HL-60 (cell line): ENCODE data around the gene GPER1.
A peak's percentile ranks its signal among the peaks of the same experiment; 100 is the strongest.

ENCODE experiments used
- DNase-seq, 2 experiments: peaks; one replicate each; pipeline ENCODE4 v3.0.0-alpha.2; 2010 to 2020; ENCODE audit warnings: low read depth in 1 of 2, low spot score in 1 of 2
- H3K27ac ChIP-seq: fragments of 250-450 bp; sonication (Bioruptor Pico); replicated peaks from 2 replicates; pipeline ENCODE4 v1.5.1; 2020; ENCODE audit warnings: mild to moderate bottlenecking, moderate library complexity
- H3K27me3 ChIP-seq: fragments of 250-450 bp; sonication (Bioruptor Pico); 2 replicates; pipeline ENCODE4 v1.5.1; 2021; ENCODE audit warnings: mild to moderate bottlenecking, moderate library complexity; ENCODE audit not compliant: insufficient read depth, poor library complexity, severe bottlenecking
- H3K4me3 ChIP-seq: replicated peaks from 2 replicates; pipeline ENCODE4 v1.5.1; 2011; ENCODE audit warnings: mild to moderate bottlenecking, control low read depth, low read length; ENCODE audit not compliant: insufficient read depth
- GABPA ChIP-seq: IDR thresholded peaks from 2 replicates; pipeline ENCODE4 v1.6.1; 2012; ENCODE audit warnings: low read depth
- POLR2AphosphoS5 ChIP-seq: IDR thresholded peaks from 2 replicates; pipeline ENCODE4 v1.6.1; 2012; ENCODE audit warnings: low read depth
- SPI1 ChIP-seq: IDR thresholded peaks from 2 replicates; pipeline ENCODE4 v1.6.1; 2012; ENCODE audit warnings: low read depth, mild to moderate bottlenecking, borderline replicate concordance
- TF ChIP-seq, protein P1 (sequence below): IDR thresholded peaks from 2 replicates; pipeline ENCODE4 v1.6.1; 2012; ENCODE audit warnings: low read depth; ENCODE audit not compliant: insufficient replicate concordance
- TF ChIP-seq, protein P2 (sequence below): IDR thresholded peaks from one replicate; pipeline ENCODE4 v1.5.1; 2011; ENCODE audit warnings: low read length, control low read depth, inconsistent platforms; ENCODE audit not compliant: insufficient read depth

GPER1 gene

DNA sequence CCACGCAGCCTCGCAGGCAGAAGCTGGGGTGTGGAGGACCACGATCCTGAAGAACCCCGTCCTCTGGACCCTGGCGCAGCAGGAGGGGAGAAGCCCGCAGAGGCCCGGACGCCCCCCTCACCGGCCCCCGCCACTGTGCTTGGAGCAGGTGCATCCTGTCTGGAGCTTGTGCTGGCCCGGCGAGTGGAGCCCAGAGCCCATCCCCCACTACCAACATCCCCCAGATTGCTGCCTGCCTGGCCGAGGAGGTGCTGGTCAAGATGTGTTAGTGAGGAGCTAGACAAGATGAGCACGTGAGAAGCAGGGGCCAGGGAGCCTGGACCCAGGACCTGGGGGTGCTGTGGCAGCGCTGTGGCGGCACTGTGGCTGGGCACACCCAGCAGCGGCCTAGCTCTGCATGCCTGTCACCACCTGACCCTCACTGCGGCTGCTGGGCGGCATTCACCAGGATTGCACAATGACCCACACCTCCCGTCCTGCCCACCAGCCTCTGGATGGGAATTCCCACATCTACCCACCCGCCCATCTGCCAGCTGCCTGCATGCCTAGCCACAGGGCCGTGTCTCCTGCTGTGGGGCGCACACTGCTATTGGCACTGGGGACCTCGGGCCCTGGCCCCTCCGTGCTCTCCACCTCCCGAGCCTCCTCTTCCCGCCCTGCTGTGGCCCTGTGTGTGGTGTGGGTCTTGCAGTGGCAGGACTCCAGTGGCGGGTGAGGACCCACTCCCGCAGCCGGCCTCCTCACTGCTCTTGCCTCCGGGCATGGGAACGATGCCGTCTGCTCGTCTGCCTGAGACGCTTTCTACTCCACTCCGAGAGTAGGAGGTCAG is 31.7 kb upstream of the GPER1 start:
- Histone ChIP-seq H3K4me3 (no peak overlapping the region), H3K27me3 (no peaks in the 10 kb centered on the region), H3K27ac (no peak overlapping the region)
- TF ChIP-seq GABPA (no peak), POLR2AphosphoS5 (peak; percentile 43; the same call in 1 of the 2 replicates)
- peak in 1 of 2 experiments; percentile 31 for DNase-seq

DNA sequence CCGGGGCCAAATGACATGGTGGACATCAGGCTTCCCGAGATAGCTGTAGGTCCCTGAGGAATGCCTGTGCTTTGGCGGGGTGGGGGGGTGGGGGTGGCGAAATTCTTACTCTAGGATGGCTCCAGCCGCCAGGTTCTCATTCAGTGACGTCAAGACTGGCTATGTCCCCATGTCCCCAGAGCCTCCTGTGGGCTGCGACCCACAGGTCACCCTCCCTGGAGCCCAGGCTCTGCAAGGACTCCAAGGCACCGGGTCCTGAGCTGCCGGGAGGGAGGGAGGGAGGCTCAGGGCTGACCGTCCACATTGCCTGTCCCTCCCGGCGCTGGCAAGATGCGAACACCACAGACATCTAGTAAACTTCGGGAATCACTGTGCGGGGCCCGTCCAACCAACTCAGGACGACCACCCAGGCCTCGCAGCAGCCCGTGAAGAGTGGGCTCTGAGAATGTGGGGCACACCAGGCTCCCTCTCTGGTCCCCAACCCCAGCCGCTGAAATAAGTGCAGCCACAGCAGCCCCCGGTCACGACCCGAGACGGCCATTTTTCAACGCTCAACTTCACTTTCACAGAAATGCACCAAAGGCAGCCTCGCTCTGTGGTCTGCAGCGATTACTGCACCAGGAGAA is 31.0 kb upstream of the GPER1 start:
- Histone ChIP-seq H3K27ac (no peak overlapping the region), H3K27me3 (no peaks in the 10 kb centered on the region), H3K4me3 (no peak overlapping the region)
- TF ChIP-seq POLR2AphosphoS5 (no peak), GABPA (no peak), SPI1 (no peak)
- TF ChIP-seq, protein P1, sequence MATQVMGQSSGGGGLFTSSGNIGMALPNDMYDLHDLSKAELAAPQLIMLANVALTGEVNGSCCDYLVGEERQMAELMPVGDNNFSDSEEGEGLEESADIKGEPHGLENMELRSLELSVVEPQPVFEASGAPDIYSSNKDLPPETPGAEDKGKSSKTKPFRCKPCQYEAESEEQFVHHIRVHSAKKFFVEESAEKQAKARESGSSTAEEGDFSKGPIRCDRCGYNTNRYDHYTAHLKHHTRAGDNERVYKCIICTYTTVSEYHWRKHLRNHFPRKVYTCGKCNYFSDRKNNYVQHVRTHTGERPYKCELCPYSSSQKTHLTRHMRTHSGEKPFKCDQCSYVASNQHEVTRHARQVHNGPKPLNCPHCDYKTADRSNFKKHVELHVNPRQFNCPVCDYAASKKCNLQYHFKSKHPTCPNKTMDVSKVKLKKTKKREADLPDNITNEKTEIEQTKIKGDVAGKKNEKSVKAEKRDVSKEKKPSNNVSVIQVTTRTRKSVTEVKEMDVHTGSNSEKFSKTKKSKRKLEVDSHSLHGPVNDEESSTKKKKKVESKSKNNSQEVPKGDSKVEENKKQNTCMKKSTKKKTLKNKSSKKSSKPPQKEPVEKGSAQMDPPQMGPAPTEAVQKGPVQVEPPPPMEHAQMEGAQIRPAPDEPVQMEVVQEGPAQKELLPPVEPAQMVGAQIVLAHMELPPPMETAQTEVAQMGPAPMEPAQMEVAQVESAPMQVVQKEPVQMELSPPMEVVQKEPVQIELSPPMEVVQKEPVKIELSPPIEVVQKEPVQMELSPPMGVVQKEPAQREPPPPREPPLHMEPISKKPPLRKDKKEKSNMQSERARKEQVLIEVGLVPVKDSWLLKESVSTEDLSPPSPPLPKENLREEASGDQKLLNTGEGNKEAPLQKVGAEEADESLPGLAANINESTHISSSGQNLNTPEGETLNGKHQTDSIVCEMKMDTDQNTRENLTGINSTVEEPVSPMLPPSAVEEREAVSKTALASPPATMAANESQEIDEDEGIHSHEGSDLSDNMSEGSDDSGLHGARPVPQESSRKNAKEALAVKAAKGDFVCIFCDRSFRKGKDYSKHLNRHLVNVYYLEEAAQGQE: no peak
- TF ChIP-seq, protein P2, sequence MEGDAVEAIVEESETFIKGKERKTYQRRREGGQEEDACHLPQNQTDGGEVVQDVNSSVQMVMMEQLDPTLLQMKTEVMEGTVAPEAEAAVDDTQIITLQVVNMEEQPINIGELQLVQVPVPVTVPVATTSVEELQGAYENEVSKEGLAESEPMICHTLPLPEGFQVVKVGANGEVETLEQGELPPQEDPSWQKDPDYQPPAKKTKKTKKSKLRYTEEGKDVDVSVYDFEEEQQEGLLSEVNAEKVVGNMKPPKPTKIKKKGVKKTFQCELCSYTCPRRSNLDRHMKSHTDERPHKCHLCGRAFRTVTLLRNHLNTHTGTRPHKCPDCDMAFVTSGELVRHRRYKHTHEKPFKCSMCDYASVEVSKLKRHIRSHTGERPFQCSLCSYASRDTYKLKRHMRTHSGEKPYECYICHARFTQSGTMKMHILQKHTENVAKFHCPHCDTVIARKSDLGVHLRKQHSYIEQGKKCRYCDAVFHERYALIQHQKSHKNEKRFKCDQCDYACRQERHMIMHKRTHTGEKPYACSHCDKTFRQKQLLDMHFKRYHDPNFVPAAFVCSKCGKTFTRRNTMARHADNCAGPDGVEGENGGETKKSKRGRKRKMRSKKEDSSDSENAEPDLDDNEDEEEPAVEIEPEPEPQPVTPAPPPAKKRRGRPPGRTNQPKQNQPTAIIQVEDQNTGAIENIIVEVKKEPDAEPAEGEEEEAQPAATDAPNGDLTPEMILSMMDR: no peak
- DNase-seq: no peak

DNA sequence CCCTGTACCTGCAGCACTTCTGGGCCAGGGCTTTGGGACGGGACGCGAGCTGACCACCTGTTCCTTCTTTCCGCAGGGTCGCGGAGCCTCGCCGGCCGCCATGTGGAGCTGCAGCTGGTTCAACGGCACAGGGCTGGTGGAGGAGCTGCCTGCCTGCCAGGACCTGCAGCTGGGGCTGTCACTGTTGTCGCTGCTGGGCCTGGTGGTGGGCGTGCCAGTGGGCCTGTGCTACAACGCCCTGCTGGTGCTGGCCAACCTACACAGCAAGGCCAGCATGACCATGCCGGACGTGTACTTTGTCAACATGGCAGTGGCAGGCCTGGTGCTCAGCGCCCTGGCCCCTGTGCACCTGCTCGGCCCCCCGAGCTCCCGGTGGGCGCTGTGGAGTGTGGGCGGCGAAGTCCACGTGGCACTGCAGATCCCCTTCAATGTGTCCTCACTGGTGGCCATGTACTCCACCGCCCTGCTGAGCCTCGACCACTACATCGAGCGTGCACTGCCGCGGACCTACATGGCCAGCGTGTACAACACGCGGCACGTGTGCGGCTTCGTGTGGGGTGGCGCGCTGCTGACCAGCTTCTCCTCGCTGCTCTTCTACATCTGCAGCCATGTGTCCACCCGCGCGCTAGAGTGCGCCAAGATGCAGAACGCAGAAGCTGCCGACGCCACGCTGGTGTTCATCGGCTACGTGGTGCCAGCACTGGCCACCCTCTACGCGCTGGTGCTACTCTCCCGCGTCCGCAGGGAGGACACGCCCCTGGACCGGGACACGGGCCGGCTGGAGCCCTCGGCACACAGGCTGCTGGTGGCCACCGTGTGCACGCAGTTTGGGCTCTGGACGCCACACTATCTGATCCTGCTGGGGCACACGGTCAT is 30.3 kb upstream of the GPER1 start:
- no peak for DNase-seq
- no peaks in the 10 kb centered on the region for H3K27me3 ChIP-seq
- no peak overlapping the region for H3K27ac ChIP-seq
- H3K4me3 ChIP-seq: no peak overlapping the region
- no peak for TF ChIP-seq SPI1
- TF ChIP-seq, protein P2: no peak
- no peak for TF ChIP-seq POLR2AphosphoS5
- TF ChIP-seq GABPA: no peak
- TF ChIP-seq, protein P1: no peak

DNA sequence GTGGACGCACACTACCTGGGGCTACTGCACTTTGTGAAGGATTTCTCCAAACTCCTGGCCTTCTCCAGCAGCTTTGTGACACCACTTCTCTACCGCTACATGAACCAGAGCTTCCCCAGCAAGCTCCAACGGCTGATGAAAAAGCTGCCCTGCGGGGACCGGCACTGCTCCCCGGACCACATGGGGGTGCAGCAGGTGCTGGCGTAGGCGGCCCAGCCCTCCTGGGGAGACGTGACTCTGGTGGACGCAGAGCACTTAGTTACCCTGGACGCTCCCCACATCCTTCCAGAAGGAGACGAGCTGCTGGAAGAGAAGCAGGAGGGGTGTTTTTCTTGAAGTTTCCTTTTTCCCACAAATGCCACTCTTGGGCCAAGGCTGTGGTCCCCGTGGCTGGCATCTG is 29.6 kb upstream of the GPER1 start:
- Histone ChIP-seq H3K27me3 (no peaks in the 10 kb centered on the region), H3K27ac (no peak overlapping the region), H3K4me3 (no peak overlapping the region)
- TF ChIP-seq, protein P1: no peak
- TF ChIP-seq GABPA: no peak
- TF ChIP-seq POLR2AphosphoS5: no peak
- no peak for DNase-seq
